SU-DHL-6 (cell line): ENCODE measurements around the gene ITPR1.

Experiments used
- H2AFZ ChIP-seq: fragments of 200-600 bp; sonication (generic); 2 replicates; pipeline ENCODE4 v1.6.1; 2014; ENCODE audit warnings: low read depth, mild to moderate bottlenecking, moderate library complexity, mixed read lengths, antibody characterized with exemption, low read length; ENCODE audit not compliant: severe bottlenecking
- H3F3A ChIP-seq: fragments of 200-600 bp; shearing (Covaris generic); 2 replicates; pipeline ENCODE4 v1.6.0; 2016; ENCODE audit warnings: antibody characterized with exemption, mild to moderate bottlenecking; ENCODE audit not compliant: insufficient read depth
- H3K27ac ChIP-seq: fragments of 200-600 bp; sonication (generic); 2 replicates; pipeline ENCODE4 v1.5.1; 2016; ENCODE audit warnings: low read depth, mild to moderate bottlenecking, low read length, moderate library complexity, mixed read lengths
- H3K27me3 ChIP-seq: fragments of 200-600 bp; sonication (generic), shearing (Covaris generic); 2 replicates; pipeline ENCODE4 v1.6.0; 2014; ENCODE audit warnings: mild to moderate bottlenecking, low read length
- H3K36me3 ChIP-seq: fragments of 200-600 bp; sonication (generic); 2 replicates; pipeline ENCODE4 v1.6.1; 2014; ENCODE audit warnings: mild to moderate bottlenecking, low read length, mixed read lengths
- H3K4me2 ChIP-seq: fragments of 300-600, 200-600 bp; shearing (Covaris generic), sonication (generic); 2 replicates; pipeline ENCODE4 v1.6.0; 2014; ENCODE audit warnings: low read length, low read depth, mild to moderate bottlenecking; ENCODE audit not compliant: poor library complexity, severe bottlenecking
- H3K4me3 ChIP-seq: fragments of 200-600 bp; sonication (generic); 2 replicates; pipeline ENCODE4 v1.5.1; 2014; ENCODE audit warnings: antibody characterized with exemption, low read length, mild to moderate bottlenecking, mixed read lengths; ENCODE audit not compliant: insufficient read depth, poor library complexity, severe bottlenecking
- H3K79me2 ChIP-seq: fragments of 200-600 bp; sonication (generic); 2 replicates; pipeline ENCODE4 v1.6.1; 2014; ENCODE audit warnings: mild to moderate bottlenecking, low read length, moderate library complexity; ENCODE audit not compliant: insufficient read depth
- H3K9ac ChIP-seq: fragments of 200-600 bp; sonication (generic); 2 replicates; pipeline ENCODE4 v1.7.0; 2014; ENCODE audit warnings: mild to moderate bottlenecking, low read length
- H3K9me2 ChIP-seq: fragments of 200-600 bp; sonication (generic); replicated peaks from 2 replicates; pipeline ENCODE4 v1.6.1; 2014; ENCODE audit warnings: low read length; ENCODE audit not compliant: insufficient read depth
- H3K9me3 ChIP-seq: fragments of 200-600 bp; sonication (generic); 2 replicates; pipeline ENCODE4 v1.6.1; 2014; ENCODE audit warnings: low read length, mixed read lengths; ENCODE audit not compliant: insufficient read depth
- H4K20me1 ChIP-seq: fragments of 200-600 bp; sonication (generic); 2 replicates; pipeline ENCODE4 v1.6.1; 2014; ENCODE audit warnings: low read depth, mild to moderate bottlenecking, antibody characterized with exemption, low read length, moderate library complexity, mixed read lengths
- EZH2phosphoT487 ChIP-seq: fragments of 200-600 bp; sonication (generic), shearing (Covaris generic); conservative IDR thresholded peaks from 2 replicates; pipeline ENCODE4 v1.6.1; 2018; ENCODE audit warnings: mild to moderate bottlenecking, antibody characterized with exemption, low read length, moderate library complexity, mixed read lengths
- TF ChIP-seq, protein P1 (sequence below): fragments of 200-600 bp; sonication (generic); IDR thresholded peaks from one replicate; pipeline ENCODE4 v1.5.1; 2017; ENCODE audit warnings: antibody characterized with exemption, mild to moderate bottlenecking, low read length, moderate library complexity; ENCODE audit not compliant: insufficient read depth, poor library complexity, severe bottlenecking

Gene ITPR1

DNA sequence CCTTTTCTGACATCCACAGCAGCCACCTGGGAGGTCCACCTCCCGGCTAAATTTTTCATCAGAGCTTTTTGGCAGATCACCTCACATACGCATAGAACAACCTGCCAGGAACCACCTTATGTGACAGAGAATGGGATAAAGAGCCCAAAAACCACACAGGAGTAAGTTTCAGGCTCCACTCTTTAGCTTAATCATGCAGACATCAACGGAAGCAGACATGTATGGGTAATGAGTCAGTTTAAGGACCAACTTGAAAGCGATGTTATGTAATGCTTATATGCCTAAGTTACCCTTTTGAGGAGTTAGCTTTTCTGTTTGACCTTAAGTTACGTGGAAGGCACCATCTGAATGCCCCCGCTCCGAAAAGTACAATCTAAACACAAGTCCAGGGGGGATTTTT, 302.8 kb downstream of the ITPR1 start:
- no peaks in the 10 kb centered on the region for H3K9me3 ChIP-seq
- H3K4me2 ChIP-seq, result no peak overlapping the region
- H3F3A ChIP-seq, result no peaks in the 10 kb centered on the region
- no peaks in the 10 kb centered on the region for H3K79me2 ChIP-seq
- no peaks in the 10 kb centered on the region for H3K36me3 ChIP-seq
- H3K9ac ChIP-seq, result no peak overlapping the region
- no peak overlapping the region for H3K4me3 ChIP-seq
- no peak overlapping the region for H3K27ac ChIP-seq
- H4K20me1 ChIP-seq, result no peaks in the 10 kb centered on the region
- no peaks in the 10 kb centered on the region for H3K9me2 ChIP-seq
- no peaks in the 10 kb centered on the region for H3K27me3 ChIP-seq
- no peak for TF ChIP-seq EZH2phosphoT487
- TF ChIP-seq, protein P1, sequence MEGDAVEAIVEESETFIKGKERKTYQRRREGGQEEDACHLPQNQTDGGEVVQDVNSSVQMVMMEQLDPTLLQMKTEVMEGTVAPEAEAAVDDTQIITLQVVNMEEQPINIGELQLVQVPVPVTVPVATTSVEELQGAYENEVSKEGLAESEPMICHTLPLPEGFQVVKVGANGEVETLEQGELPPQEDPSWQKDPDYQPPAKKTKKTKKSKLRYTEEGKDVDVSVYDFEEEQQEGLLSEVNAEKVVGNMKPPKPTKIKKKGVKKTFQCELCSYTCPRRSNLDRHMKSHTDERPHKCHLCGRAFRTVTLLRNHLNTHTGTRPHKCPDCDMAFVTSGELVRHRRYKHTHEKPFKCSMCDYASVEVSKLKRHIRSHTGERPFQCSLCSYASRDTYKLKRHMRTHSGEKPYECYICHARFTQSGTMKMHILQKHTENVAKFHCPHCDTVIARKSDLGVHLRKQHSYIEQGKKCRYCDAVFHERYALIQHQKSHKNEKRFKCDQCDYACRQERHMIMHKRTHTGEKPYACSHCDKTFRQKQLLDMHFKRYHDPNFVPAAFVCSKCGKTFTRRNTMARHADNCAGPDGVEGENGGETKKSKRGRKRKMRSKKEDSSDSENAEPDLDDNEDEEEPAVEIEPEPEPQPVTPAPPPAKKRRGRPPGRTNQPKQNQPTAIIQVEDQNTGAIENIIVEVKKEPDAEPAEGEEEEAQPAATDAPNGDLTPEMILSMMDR, result no peak
- H2AFZ ChIP-seq, result no peak overlapping the region

DNA sequence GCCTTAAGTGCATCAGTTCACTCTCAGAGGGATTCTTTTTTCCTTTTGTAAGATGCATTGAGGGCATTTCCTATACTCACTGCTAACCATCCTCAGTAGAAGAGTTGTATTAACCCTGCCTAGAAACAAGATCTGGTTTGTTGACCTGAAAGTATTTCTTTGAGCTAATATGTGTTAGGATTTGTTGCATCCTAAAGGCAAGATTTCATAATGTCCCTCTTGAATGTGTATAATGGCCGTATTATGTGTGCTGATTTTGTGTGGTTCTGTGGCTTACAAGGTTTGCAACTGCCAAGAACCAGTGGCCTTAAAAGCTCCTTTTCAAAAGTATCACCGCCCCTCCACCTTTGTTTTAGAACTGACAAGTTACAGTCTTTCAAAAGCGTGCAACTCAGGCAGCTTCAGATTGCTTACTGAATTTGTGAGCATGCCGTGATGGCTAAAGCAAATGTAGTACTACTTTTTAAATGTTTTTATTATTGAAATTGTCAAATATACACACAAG, 304.1 kb downstream of the ITPR1 start:
- Histone ChIP-seq H3K27ac (no peak overlapping the region), H3K9me2 (no peaks in the 10 kb centered on the region), H3F3A (no peaks in the 10 kb centered on the region), H3K9me3 (no peaks in the 10 kb centered on the region), H3K9ac (no peak overlapping the region), H3K27me3 (no peaks in the 10 kb centered on the region), H3K79me2 (no peaks in the 10 kb centered on the region), H4K20me1 (no peaks in the 10 kb centered on the region), H3K4me2 (no peak overlapping the region), H3K36me3 (no peaks in the 10 kb centered on the region), H2AFZ (no peak overlapping the region), H3K4me3 (no peak overlapping the region)
- TF ChIP-seq, protein P1, result no peak
- TF ChIP-seq EZH2phosphoT487, result no peak

DNA sequence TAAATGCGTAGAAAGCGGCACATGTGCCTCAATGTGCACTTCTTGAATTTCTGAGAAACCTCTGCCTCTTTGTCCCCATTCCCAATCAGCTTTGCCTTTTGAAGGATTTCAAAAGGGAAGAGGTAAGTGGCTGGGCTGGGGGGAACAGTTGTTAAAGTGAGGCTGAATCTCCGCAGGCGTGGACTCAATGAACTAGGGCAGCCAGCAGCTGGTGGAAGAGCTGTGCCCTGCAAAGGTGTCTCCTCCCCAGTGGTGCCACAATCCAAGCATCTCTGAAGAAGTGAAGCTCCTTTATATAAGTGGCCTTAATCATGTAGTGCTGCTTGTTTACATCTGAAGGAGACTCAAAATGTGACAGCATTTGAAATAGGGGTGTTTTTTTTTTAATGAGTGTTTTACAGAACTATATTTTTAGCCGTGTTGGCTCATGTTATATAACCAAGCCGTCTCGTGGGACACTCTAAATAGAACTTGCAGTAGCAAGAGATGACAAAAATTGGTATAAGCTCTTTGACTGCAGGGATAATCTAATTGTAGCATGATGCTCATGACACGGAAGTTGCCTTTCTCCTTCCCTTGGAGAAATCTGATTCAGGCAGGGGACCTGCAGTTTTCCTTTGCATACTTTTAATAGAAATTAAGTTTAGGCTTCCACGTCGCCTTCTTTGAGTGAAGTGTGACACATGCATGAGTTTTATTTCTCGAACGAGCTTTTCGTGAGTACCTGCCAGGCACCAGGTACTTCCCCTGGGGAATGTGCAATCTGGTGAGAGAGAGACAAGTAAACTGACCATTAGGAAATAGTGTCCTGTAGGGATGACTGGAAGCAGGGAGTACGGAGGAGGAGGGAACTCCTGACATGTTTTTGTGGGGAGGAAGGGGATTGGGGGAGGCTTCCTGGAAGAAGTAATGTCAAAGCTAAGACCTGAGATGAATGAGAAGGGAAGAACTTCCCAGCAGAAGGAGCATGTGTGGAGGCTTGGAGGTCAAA, 306.4 kb downstream of the ITPR1 start:
- Histone ChIP-seq H3K4me2 (no peak overlapping the region), H3K79me2 (no peaks in the 10 kb centered on the region)
- TF ChIP-seq, protein P1, result no peak
- no peak for TF ChIP-seq EZH2phosphoT487

More for the DNA sequence above, 306.4 kb downstream of the ITPR1 start:
- Histone ChIP-seq H3K9me3 (no peaks in the 10 kb centered on the region), H4K20me1 (no peaks in the 10 kb centered on the region), H3F3A (no peaks in the 10 kb centered on the region), H3K27me3 (no peaks in the 10 kb centered on the region), H3K9ac (no peak overlapping the region), H3K4me3 (no peak overlapping the region), H2AFZ (no peak overlapping the region), H3K36me3 (no peaks in the 10 kb centered on the region), H3K27ac (no peak overlapping the region), H3K9me2 (no peaks in the 10 kb centered on the region)
